Measurements from ENCODE around the gene PER1.

DNA sequence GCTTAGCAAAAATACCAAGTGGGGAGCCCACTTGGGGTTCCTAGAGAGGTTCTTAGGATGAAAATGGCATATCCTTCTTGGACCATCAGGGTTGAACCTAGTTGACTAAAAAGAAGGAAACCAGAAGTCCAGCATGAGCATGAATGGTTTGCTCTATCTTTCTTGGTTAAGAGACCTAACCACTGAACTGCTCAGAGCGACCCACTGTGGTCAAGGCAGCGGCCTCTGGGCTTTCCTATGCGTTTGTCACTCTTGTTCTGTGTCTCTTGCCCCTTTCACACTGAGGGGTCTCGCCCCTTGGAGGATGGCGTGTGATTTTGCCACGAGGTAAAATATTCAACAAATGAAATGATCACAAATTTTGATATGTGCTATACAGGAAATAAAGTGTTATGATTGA is 38.3 kb upstream of the PER1 start:
- no peak for TF ChIP-seq CHD2 (IDR thresholded peaks at IDR 0.05; ENCODE audit: low read length)
- no peak for TF ChIP-seq POLR2AphosphoS5 (IDR thresholded peaks at IDR 0.05; ENCODE audit: low read depth, low read length)
- TF ChIP-seq YY1 (IDR thresholded peaks at IDR 0.05; ENCODE audit: low read depth, low read length) = no peak
- no peak for TF ChIP-seq CHD1 (IDR thresholded peaks at IDR 0.05; ENCODE audit: low read depth, low read length)

Data from H1 (cell line).